Common myeloid progenitor, CD34-positive (primary cell): ENCODE results near the gene NDUFAF3.

Experiments used
- CTCF ChIA-PET: fragments of 350-600 bp; sonication (Branson Sonifier 250); formaldehyde crosslinking; loops from one replicate; lab custom pipeline; 2021; ENCODE audit warnings: antibody characterized with exemption; lab: Charles Lee
- POLR2A ChIA-PET: fragments of 350-600 bp; sonication (Branson Sonifier 250); formaldehyde crosslinking; loops from one replicate; lab custom pipeline; 2021; ENCODE audit warnings: antibody characterized with exemption; lab: Charles Lee
- DNase-seq, 3 donors: peaks; one replicate each; pipeline versions ENCODE4 v3.0.0 to v3.0.0-alpha.2; 2013
- H3K27ac ChIP-seq, 2 experiments: 1 replicate in 1 of 2; 2 replicates in 1 of 2; pipeline ENCODE4 v1.7.0; 2013; ENCODE audit warnings: inconsistent platforms in 2 of 2, low read length in 2 of 2, mild to moderate bottlenecking in 2 of 2, low read depth in 1 of 2, moderate library complexity in 1 of 2; ENCODE audit not compliant: severe bottlenecking in 2 of 2, insufficient read depth in 1 of 2, poor library complexity in 1 of 2
- H3K27me3 ChIP-seq, 5 experiments: replicated peaks in 2 of 5; 1 replicate in 3 of 5; 2 replicates in 2 of 5; pipeline versions ENCODE4 v1.6.1 to v1.7.0; 2013; ENCODE audit warnings: low read length in 4 of 5, mild to moderate bottlenecking in 2 of 5, moderate library complexity in 2 of 5, inconsistent platforms in 1 of 5; ENCODE audit not compliant: insufficient read depth in 5 of 5, control insufficient read depth in 4 of 5
- H3K36me3 ChIP-seq, 4 experiments: 1 replicate in 2 of 4; 2 replicates in 2 of 4; pipeline versions ENCODE4 v1.6.1 to v1.7.0; 2013; ENCODE audit warnings: low read length in 3 of 4, control low read depth in 1 of 4, mild to moderate bottlenecking in 1 of 4; ENCODE audit not compliant: control insufficient read depth in 4 of 4, insufficient read depth in 4 of 4
- H3K4me1 ChIP-seq, 4 experiments: 1 replicate in 3 of 4; 2 replicates in 1 of 4; pipeline versions ENCODE4 v1.6.1 to v1.7.1; 2013; ENCODE audit warnings: low read length in 3 of 4, mild to moderate bottlenecking in 3 of 4, control low read depth in 1 of 4, inconsistent platforms in 1 of 4, moderate library complexity in 1 of 4; ENCODE audit not compliant: control insufficient read depth in 4 of 4, insufficient read depth in 4 of 4; ENCODE audit errors: control extremely low read depth in 1 of 4
- H3K4me3 ChIP-seq, 7 experiments: 1 replicate in 4 of 7; 2 replicates in 3 of 7; pipeline versions ENCODE4 v1.5.1 to v1.7.0; 2013; ENCODE audit warnings: mild to moderate bottlenecking in 7 of 7, low read length in 6 of 7, moderate library complexity in 6 of 7, inconsistent platforms in 2 of 7, low read depth in 2 of 7, control low read depth in 1 of 7; ENCODE audit not compliant: insufficient read depth in 4 of 7, control insufficient read depth in 1 of 7; ENCODE audit errors: extremely low read depth in 1 of 7
- H3K9me3 ChIP-seq, 5 experiments: 1 replicate in 4 of 5; 2 replicates in 1 of 5; pipeline versions ENCODE4 v1.6.1 to v1.7.1; 2013; ENCODE audit warnings: low read length in 4 of 5, mild to moderate bottlenecking in 2 of 5, inconsistent platforms in 1 of 5, low read depth in 1 of 5, moderate library complexity in 1 of 5; ENCODE audit not compliant: control insufficient read depth in 4 of 5, insufficient read depth in 2 of 5; ENCODE audit errors: control extremely low read depth in 1 of 5
- WGBS: methylation state at CpG from one replicate; pipeline ENCODE4 v1.1.5; 2013; ENCODE audit not compliant: insufficient coverage; 5-methylcytosine and 5-hydroxymethylcytosine counted together

NDUFAF3 gene

GRCh38 chr3:48990636-48991469, 31.1 kb upstream of the NDUFAF3 start:
- Histone ChIP-seq H3K4me1 (peaks cover 0 to 41% (median 36%) of the 10 kb centered on the region in 4 experiments), H3K27ac (peak overlapping the region; percentile 80 to 86), H3K4me3 (peak overlapping the region; percentile 59 to 95 (median 87)), H3K36me3 (peaks cover 0 to 16% (median 13%) of the 10 kb centered on the region in 4 experiments), H3K9me3 (no peaks in the 10 kb centered on the region), H3K27me3 (no peaks in the 10 kb centered on the region)
- 1% methylated on average over 38 of the region's 40 CpGs for WGBS
- POLR2A ChIA-PET: interaction anchor here (0.7 to 7.2 kb wide), 5 partner anchors 17 to 103 kb away, joined by 4 to 69 read pairs (median 10); partner anchors contain the start of genes DALRD3, NDUFAF3, QRICH1 and WDR6
- DNase-seq: peak in 2 of 3 donors; percentile 60 to 65
- CTCF ChIA-PET: interaction anchor here (0.9 to 16.2 kb wide), 5 partner anchors 9 to 126 kb away, joined by 3 to 386 read pairs (median 6); partner anchors contain the start of genes DALRD3, NDUFAF3 and WDR6

GRCh38 chr3:48991851-48992545, 29.9 kb upstream of the NDUFAF3 start:
- H3K4me3 ChIP-seq: peak overlapping the region in 1 of 7 experiments; percentile 95
- ChIA-PET POLR2A (interaction anchor here (2.6 to 7.2 kb wide), 2 partner anchors 15 to 30 kb away, joined by 10 to 69 read pairs; partner anchors contain the start of genes NDUFAF3 and WDR6), CTCF (interaction anchor here (1.0 to 16.2 kb wide), 6 partner anchors 17 to 166 kb away, joined by 3 to 386 read pairs (median 5); partner anchors contain the start of genes DALRD3, NDUFAF3 and WDR6)
- H3K27me3 ChIP-seq: no peaks in the 10 kb centered on the region
- DNase-seq: no peak
- H3K27ac ChIP-seq: no peak overlapping the region
- WGBS: 100% methylated on average over 2 of the region's 5 CpGs
- peaks cover 0 to 41% (median 36%) of the 10 kb centered on the region in 4 experiments for H3K4me1 ChIP-seq
- no peaks in the 10 kb centered on the region for H3K9me3 ChIP-seq
- H3K36me3 ChIP-seq: peaks cover 0 to 24% (median 12%) of the 10 kb centered on the region in 4 experiments

GRCh38 chr3:48993834-48994233, 28.1 kb upstream of the NDUFAF3 start:
- ChIA-PET POLR2A (interaction anchor here (7.2 kb wide), 1 partner anchor 14 kb away, joined by 69 read pairs; the partner anchor contains the start of gene WDR6), CTCF (interaction anchor here (16.2 kb wide), 1 partner anchor 15 kb away, joined by 386 read pairs; the partner anchor contains the start of genes DALRD3 and WDR6)
- H3K9me3 ChIP-seq: no peaks in the 10 kb centered on the region
- peaks cover 0 to 40% (median 34%) of the 10 kb centered on the region in 4 experiments for H3K4me1 ChIP-seq
- no peak overlapping the region for H3K27ac ChIP-seq
- peaks cover 0 to 26% (median 14%) of the 10 kb centered on the region in 4 experiments for H3K36me3 ChIP-seq
- peak in 2 of 3 donors; percentile 63 to 68 for DNase-seq
- H3K4me3 ChIP-seq: no peak overlapping the region
- no peaks in the 10 kb centered on the region for H3K27me3 ChIP-seq

GRCh38 chr3:48996640-48997039, 25.3 kb upstream of the NDUFAF3 start:
- Histone ChIP-seq H3K4me3 (no peak overlapping the region), H3K9me3 (no peaks in the 10 kb centered on the region), H3K27ac (no peak overlapping the region), H3K4me1 (peaks cover 0 to 15% (median 13%) of the 10 kb centered on the region in 4 experiments), H3K27me3 (no peaks in the 10 kb centered on the region), H3K36me3 (peaks cover 0 to 27% (median 13%) of the 10 kb centered on the region in 4 experiments)
- DNase-seq: no peak
- CTCF ChIA-PET: interaction anchor here (1.0 to 16.2 kb wide), 3 partner anchors 9 to 160 kb away, joined by 3 to 386 read pairs (median 10); partner anchors contain the start of genes DALRD3 and WDR6
- WGBS: 97% methylated on average over 6 of the region's 8 CpGs
- POLR2A ChIA-PET: interaction anchor here (2.3 to 2.4 kb wide), 2 partner anchors 10 to 25 kb away, joined by 8 to 9 read pairs; partner anchors contain the start of genes NDUFAF3 and WDR6

- WGBS: 98% methylated on average over 7 of the region's 8 CpGs
- POLR2A ChIA-PET: interaction anchor here (2.3 to 2.4 kb wide), 2 partner anchors 10 to 25 kb away, joined by 8 to 9 read pairs; partner anchors contain the start of genes NDUFAF3 and WDR6
- peaks cover 0 to 27% (median 13%) of the 10 kb centered on the region in 4 experiments for H3K36me3 ChIP-seq
Measured at GRCh38 chr3:48997102-48997635, 24.8 kb upstream of the NDUFAF3 start.

More at GRCh38 chr3:48997102-48997635, 24.8 kb upstream of the NDUFAF3 start:
- H3K9me3 ChIP-seq: no peaks in the 10 kb centered on the region
- no peak overlapping the region for H3K27ac ChIP-seq
- peaks cover 0 to 12% (median 10%) of the 10 kb centered on the region in 4 experiments for H3K4me1 ChIP-seq
- H3K27me3 ChIP-seq: no peaks in the 10 kb centered on the region
- no peak overlapping the region for H3K4me3 ChIP-seq
- DNase-seq: peak in 1 of 3 donors; percentile 41
- CTCF ChIA-PET: interaction anchor here (2.3 to 16.2 kb wide), 2 partner anchors 10 to 12 kb away, joined by 10 to 386 read pairs; partner anchors contain the start of genes DALRD3 and WDR6
